ENCODE data around the gene ZNF622.

DNA sequence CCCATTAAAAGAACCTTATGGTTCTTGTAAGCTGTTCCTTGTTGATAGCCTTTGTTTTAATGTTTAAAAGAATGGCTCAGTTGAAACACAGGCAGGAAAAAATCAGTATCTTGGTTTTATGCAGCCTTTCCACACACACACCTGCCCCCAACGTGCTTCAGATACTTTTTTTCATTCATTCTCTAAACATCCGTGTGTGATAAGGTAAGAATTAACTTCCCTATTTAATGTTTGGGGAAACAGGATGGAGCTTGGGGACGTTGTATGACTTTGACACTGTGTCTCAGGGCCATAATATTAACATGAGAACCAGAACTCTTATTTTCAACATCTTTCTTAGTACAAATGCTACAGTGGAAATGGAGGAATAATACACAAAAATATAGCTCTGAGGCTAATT, 5.8 kb upstream of the ZNF622 start:
- TF ChIP-seq POLR2A (IDR thresholded peaks at IDR 0.05) (no peak), CTCF (IDR thresholded peaks at IDR 0.05 in 8 of 11, conservative IDR thresholded peaks at IDR 0.05 in 3 of 11) (no peak)

Measured in spleen (tissue), 7 donors.